Activated T-cell treated with anti-CD3 and anti-CD28 coated beads for 4 hours (primary cell): ENCODE data around the gene SLC18A3.

ENCODE experiments used
- DNase-seq: peaks from one replicate; pipeline ENCODE4 v3.0.0-alpha.2; 2020

The SLC18A3 gene

GRCh38 chr10:49612513-49613164, 2.5 kb downstream of the SLC18A3 start:
- DNase-seq = no peak

- no peak for DNase-seq
These were observed 3.2 kb downstream of the SLC18A3 start for GRCh38 chr10:49613165-49613881.

- DNase-seq = no peak
These were observed 3.8 kb downstream of the SLC18A3 start, which contains the start of gene CHAT for GRCh38 chr10:49613882-49614241. Gene CHAT (plus strand): TSS chr10:49614037. CDS start chr10:49614190, 153 bp downstream.

- no peak for DNase-seq
These were observed 4.4 kb downstream of the SLC18A3 start for GRCh38 chr10:49614242-49615198.

- no peak for DNase-seq
These were observed 5.1 kb downstream of the SLC18A3 start for GRCh38 chr10:49615213-49615612.

GRCh38 chr10:49615721-49616120, 5.6 kb downstream of the SLC18A3 start:
- no peak for DNase-seq

GRCh38 chr10:49616421-49617101, 6.5 kb downstream of the SLC18A3 start:
- no peak for DNase-seq

GRCh38 chr10:49617121-49618020, 7.3 kb downstream of the SLC18A3 start:
- DNase-seq = no peak

GRCh38 chr10:49618821-49619220, 8.7 kb downstream of the SLC18A3 start:
- no peak for DNase-seq

GRCh38 chr10:49619613-49620012, 9.5 kb downstream of the SLC18A3 start:
- no peak for DNase-seq

GRCh38 chr10:49620286-49620810, 10.2 kb downstream of the SLC18A3 start:
- DNase-seq = no peak

GRCh38 chr10:49620841-49621378, 10.8 kb downstream of the SLC18A3 start:
- DNase-seq = no peak

- no peak for DNase-seq
These were observed 11.5 kb downstream of the SLC18A3 start for GRCh38 chr10:49621561-49621960.

GRCh38 chr10:49622426-49623425, 12.6 kb downstream of the SLC18A3 start:
- no peak for DNase-seq

GRCh38 chr10:49624629-49625028, 14.5 kb downstream of the SLC18A3 start:
- DNase-seq = no peak

- DNase-seq = no peak
These were observed 15.3 kb downstream of the SLC18A3 start for GRCh38 chr10:49625411-49625810.

- DNase-seq = no peak
These were observed 16.9 kb downstream of the SLC18A3 start for GRCh38 chr10:49627038-49627437.

- no peak for DNase-seq
These were observed 17.6 kb downstream of the SLC18A3 start for GRCh38 chr10:49627644-49628247.

GRCh38 chr10:49628599-49628998, 18.5 kb downstream of the SLC18A3 start:
- no peak for DNase-seq
